ENCODE measurements around the gene CFAP43. TPM values are rescaled to one million over a fixed set of nuclear protein-coding genes. Genes with fewer than 3 reads are reported as not detected.

The CFAP43 gene
- total RNA-seq, 1 donor from 2014 or later = not detected

- peaks cover 10% of the 10 kb centered on the region for H3K9me3 Mint-ChIP-seq (ENCODE audit: unreplicated experiment)
- H3K27me3 Mint-ChIP-seq (ENCODE audit: unreplicated experiment) = peaks cover 43% of the 10 kb centered on the region
- no peaks in the 10 kb centered on the region for H3K4me1 Mint-ChIP-seq (ENCODE audit: unreplicated experiment)
- TF ChIP-seq CTCF (IDR thresholded peaks at IDR 0.05) = no peak
- H3K27ac Mint-ChIP-seq (ENCODE audit: unreplicated experiment) = no peak overlapping the region
- no peak for DNase-seq (ENCODE audit: extremely low spot score, unreplicated experiment)
- no peaks in the 10 kb centered on the region for H3K36me3 Mint-ChIP-seq (ENCODE audit: unreplicated experiment)
- no peak overlapping the region for H3K4me3 Mint-ChIP-seq (ENCODE audit: unreplicated experiment)
These were observed 10.4 kb upstream of the CFAP43 start for GRCh38 chr10:104242545-104242944.

GRCh38 chr10:104240078-104240477, 7.9 kb upstream of the CFAP43 start:
- Mint-ChIP-seq H3K9me3 (ENCODE audit: unreplicated experiment) (no peaks in the 10 kb centered on the region), H3K36me3 (ENCODE audit: unreplicated experiment) (no peaks in the 10 kb centered on the region), H3K27me3 (ENCODE audit: unreplicated experiment) (peaks cover 65% of the 10 kb centered on the region), H3K27ac (ENCODE audit: unreplicated experiment) (no peak overlapping the region), H3K4me1 (ENCODE audit: unreplicated experiment) (no peaks in the 10 kb centered on the region), H3K4me3 (ENCODE audit: unreplicated experiment) (no peak overlapping the region)
- no peak for TF ChIP-seq CTCF (IDR thresholded peaks at IDR 0.05)
- DNase-seq (ENCODE audit: extremely low spot score, unreplicated experiment) = no peak

GRCh38 chr10:104235801-104236200, 3.6 kb upstream of the CFAP43 start:
- H3K4me3 Mint-ChIP-seq (ENCODE audit: unreplicated experiment) = no peak overlapping the region
- no peak for DNase-seq (ENCODE audit: extremely low spot score, unreplicated experiment)
- TF ChIP-seq CTCF (IDR thresholded peaks at IDR 0.05) = no peak
- H3K36me3 Mint-ChIP-seq (ENCODE audit: unreplicated experiment) = no peaks in the 10 kb centered on the region
- no peaks in the 10 kb centered on the region for H3K9me3 Mint-ChIP-seq (ENCODE audit: unreplicated experiment)
- no peak overlapping the region for H3K27ac Mint-ChIP-seq (ENCODE audit: unreplicated experiment)
- peaks cover 63% of the 10 kb centered on the region for H3K27me3 Mint-ChIP-seq (ENCODE audit: unreplicated experiment)
- H3K4me1 Mint-ChIP-seq (ENCODE audit: unreplicated experiment) = peaks cover 9% of the 10 kb centered on the region

- no peak overlapping the region for H3K4me3 Mint-ChIP-seq (ENCODE audit: unreplicated experiment)
- no peaks in the 10 kb centered on the region for H3K36me3 Mint-ChIP-seq (ENCODE audit: unreplicated experiment)
- H3K27me3 Mint-ChIP-seq (ENCODE audit: unreplicated experiment) = peaks cover 56% of the 10 kb centered on the region
- no peaks in the 10 kb centered on the region for H3K9me3 Mint-ChIP-seq (ENCODE audit: unreplicated experiment)
- TF ChIP-seq CTCF (IDR thresholded peaks at IDR 0.05) = no peak
- H3K27ac Mint-ChIP-seq (ENCODE audit: unreplicated experiment) = no peak overlapping the region
- peaks cover 9% of the 10 kb centered on the region for H3K4me1 Mint-ChIP-seq (ENCODE audit: unreplicated experiment)
- no peak for DNase-seq (ENCODE audit: extremely low spot score, unreplicated experiment)
These were observed 2.8 kb upstream of the CFAP43 start for GRCh38 chr10:104234934-104235333.

- DNase-seq (ENCODE audit: extremely low spot score, unreplicated experiment) = no peak
- H3K36me3 Mint-ChIP-seq (ENCODE audit: unreplicated experiment) = no peaks in the 10 kb centered on the region
- peaks cover 9% of the 10 kb centered on the region for H3K4me1 Mint-ChIP-seq (ENCODE audit: unreplicated experiment)
- no peaks in the 10 kb centered on the region for H3K9me3 Mint-ChIP-seq (ENCODE audit: unreplicated experiment)
- no peak overlapping the region for H3K27ac Mint-ChIP-seq (ENCODE audit: unreplicated experiment)
- no peak for TF ChIP-seq CTCF (IDR thresholded peaks at IDR 0.05)
- peaks cover 50% of the 10 kb centered on the region for H3K27me3 Mint-ChIP-seq (ENCODE audit: unreplicated experiment)
- H3K4me3 Mint-ChIP-seq (ENCODE audit: unreplicated experiment) = no peak overlapping the region
These were observed 1.7 kb upstream of the CFAP43 start for GRCh38 chr10:104233817-104234216.
